CD1c-positive myeloid dendritic cell (primary cell): ENCODE data around the gene DNMT3A.

Experiments
- DNase-seq: peaks from one replicate; pipeline ENCODE4 v3.0.0-alpha.2; 2016; ENCODE audit errors: extremely low spot score

The DNMT3A gene

DNA sequence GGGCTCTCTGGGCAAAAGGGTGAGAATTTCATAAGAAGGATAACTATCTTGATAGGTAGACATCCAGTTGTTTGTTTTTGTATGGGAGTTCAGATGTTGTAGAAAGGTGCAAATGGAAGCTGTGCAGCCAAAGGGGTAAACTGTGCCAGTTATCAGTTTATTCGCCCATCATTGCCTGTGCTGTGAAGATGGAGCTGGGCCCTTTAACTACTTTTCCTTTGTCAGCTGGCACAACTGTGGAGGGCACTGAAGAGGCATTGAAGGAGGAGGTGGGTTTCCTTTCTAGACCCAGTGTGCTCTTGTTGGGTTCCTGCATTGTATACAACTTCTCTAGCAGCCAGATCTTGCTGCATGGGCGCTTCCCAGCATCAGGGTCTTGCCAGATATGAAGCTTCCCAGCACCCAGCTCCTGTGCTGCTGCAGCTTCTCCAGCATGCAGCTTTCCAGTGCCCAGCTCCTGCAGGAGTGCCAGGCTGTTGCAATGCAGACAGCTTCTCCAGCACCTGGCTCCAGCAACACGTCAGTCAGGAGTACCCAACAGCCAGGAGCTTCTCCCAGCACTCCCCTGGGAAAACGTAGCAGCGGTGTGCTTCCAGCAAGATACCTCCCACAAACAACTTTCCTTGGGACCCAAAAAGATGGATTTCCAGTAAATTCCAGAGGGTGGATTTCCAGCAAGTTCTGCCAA lies 15.3 kb downstream of the DNMT3A start:
- DNase-seq, result no peak

- no peak for DNase-seq
These were observed 16.7 kb downstream of the DNMT3A start for GRCh38 chr2:25324905-25325592.

- DNase-seq, result no peak
These were observed 17.5 kb downstream of the DNMT3A start for GRCh38 chr2:25324251-25324650.

DNA sequence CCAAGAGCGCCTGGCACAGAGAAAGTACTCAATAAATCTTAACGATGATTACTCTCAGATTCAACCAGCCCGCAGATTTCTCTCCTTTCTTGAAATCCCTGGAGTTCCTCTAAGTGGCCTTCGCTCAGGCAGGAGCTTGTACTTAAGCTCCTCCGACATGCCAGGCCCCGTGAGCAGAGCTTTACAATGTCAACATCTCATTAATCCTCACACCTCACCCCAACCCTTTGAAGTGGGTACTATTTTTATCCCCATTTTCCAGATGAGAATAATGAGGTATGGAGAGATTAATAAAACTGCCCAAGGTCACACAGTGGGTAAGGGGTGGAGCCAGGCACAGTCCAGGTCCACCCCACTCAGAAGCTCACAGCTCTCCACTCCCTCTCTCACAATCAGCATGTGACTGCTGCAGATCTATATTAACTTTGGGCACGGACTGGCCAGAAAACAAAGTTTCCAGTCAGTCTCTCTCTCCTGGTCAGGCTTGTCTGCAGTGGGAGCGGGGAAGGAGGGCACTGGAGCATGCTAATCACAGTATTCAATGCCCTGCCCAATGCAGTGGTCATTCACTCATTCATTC lies 18.0 kb downstream of the DNMT3A start:
- no peak for DNase-seq

DNA sequence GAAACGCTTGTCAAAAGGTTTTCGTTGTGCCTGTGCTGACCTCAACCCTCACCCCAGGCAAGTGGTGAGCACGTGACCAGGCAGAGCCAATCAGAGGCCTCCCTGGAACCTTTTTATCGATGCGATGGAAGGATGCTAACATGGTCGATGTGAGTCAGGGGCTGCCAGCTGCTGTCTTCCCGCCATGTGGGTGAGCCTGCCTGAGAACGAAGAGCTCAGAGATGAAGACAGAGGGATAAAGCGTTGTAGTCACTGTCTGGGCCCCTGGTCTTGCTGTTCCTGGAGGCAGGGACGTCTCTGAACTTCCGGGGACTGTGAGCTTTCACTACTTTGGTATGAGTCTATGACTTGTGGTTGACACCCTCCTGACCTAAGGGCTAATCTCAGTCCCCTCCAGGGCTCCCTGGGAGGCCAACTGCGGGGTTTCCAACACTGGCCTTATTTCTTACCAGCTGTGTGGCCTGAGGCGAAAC lies 18.6 kb downstream of the DNMT3A start:
- DNase-seq, result no peak

GRCh38 chr2:25322312-25322711 lies 19.4 kb downstream of the DNMT3A start:
- no peak for DNase-seq

DNA sequence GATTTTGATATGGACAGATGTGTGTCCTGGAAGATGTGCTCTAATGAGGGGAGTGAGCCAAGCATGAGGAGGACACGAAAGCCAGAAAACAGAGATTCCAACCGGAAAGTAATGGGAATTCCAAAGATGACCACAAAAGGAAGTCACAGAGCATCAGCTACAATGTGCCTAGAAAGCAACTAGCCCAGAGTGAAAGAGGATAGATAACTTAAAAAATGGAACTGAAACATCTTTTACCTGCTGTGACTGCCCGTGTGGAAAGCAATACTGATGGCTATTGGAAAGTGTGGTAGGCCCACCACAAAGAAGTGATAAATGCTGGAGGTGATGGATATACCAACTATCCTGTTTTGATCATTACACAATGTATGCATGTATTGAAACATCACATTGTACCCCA lies 21.6 kb downstream of the DNMT3A start:
- DNase-seq, result no peak

GRCh38 chr2:25316101-25316500 lies 25.6 kb downstream of the DNMT3A start:
- DNase-seq, result peak; percentile 79

DNA sequence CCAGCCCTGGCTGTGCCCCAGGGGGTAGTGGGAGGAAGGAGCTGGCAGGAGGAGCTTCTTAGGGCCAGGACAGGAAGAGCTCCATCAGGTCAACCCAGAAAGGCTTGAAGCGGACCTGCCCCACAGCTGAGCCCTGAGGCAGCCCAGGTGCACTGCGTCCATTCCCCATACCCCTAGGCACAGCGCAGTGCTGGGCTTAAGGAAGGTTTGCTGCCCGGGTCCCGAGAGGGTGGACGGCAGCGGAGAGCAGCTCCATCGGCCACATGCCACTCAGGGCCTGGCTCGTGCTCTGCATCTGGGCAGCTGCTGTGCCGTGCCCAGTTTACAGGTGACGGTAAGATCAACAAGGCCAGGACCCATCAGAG lies 26.4 kb downstream of the DNMT3A start:
- no peak for DNase-seq

- peak; percentile 65 for DNase-seq
These were observed 27.0 kb downstream of the DNMT3A start for GRCh38 chr2:25314514-25315315.

- no peak for DNase-seq
These were observed 27.8 kb downstream of the DNMT3A start for GRCh38 chr2:25313711-25314513.

DNA sequence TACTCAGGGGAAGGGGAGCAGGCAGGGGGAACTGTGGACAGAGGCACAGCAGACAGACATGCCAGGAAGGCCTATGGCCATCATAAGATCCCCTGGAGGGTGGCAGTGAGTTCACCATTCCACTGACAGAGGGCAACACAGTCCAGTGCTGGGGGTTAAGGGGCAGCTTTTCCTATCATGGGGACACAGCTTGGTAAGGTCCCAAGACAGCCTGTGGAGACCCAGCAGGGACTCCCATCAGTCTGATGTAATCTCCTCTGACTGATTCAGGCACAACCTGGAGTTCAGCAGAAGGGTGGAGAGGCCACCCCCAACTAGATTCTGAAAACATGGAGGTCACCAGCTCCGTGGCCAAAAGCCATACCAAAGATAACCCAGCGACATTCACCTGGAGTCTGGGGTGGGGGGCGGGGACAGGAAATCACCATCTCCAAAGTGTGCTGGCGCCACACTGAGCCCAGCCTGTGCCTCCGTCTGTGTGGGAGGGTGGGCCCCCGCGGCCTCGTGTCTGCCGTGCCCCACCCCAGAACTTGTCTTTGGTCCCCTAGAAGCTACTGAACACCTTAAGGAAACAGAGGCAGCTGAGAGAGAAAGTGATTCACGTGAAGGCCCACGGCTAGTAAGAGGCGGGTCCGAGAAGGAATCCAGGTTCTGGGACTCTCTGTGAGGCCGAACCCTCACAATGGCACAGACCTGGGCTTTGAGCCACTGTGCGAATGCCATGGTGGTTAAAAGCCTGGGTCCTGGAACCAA lies 28.6 kb downstream of the DNMT3A start:
- DNase-seq, result no peak

- DNase-seq, result no peak
These were observed 29.7 kb downstream of the DNMT3A start for GRCh38 chr2:25311865-25312575.

DNA sequence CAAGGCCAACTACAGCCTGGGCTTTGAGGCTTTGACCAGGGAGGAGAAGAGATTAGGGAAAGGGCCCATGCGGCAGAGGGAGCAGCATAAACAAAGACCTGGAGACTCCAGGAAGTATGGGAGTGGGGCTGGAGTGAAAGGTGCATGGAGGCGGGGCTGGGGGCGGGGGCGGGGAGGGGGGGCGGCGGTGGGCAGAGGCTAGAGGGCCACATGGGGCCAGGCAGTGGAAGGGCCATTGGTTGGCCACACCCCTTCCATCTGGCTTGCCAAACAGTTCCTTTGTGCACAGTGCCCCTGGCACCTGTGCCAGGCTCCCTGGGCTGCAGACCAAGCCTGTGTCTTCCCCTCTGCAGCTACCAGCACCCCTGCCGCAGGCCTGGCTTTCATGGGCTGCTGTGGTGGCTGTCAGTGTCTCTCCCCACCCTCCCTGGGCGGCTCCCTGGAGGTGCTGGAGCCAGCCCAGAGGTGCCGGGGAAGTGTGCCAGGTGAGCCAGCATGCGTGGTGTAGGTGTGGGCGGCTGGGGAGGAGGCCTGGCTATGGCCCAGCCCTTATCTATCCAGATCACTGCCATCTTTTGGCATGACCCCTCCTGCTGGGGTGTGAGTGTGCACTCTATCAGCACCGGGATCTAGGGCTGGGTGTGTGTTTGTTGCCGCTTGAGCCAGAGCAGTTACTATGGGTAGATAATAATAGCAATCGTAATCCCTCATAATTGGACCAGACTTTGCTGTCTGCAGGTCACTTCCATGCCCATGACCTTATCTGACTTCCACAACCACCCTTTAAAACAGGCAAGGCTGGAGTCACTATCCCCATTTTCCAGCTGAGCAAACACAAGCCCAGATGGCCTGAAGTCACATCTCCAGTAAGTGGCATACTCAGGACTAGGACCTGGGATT lies 30.5 kb downstream of the DNMT3A start:
- no peak for DNase-seq

DNA sequence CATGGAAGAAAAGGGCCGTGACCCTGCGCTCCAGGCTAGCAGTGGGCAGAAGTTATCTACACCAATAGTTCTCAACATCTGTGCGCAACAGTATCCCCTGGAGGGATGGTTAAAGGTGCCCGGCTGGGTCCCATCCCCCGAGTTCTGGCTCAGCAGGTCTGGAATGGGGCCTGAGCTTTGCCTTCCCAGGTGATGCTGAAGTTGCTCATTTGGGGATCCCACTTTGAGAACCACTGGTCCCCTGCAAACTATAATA lies 31.1 kb downstream of the DNMT3A start:
- no peak for DNase-seq

- DNase-seq, result peak; percentile 50
These were observed 32.3 kb downstream of the DNMT3A start for GRCh38 chr2:25309402-25309801.

GRCh38 chr2:25308599-25308998 lies 33.1 kb downstream of the DNMT3A start:
- no peak for DNase-seq

DNA sequence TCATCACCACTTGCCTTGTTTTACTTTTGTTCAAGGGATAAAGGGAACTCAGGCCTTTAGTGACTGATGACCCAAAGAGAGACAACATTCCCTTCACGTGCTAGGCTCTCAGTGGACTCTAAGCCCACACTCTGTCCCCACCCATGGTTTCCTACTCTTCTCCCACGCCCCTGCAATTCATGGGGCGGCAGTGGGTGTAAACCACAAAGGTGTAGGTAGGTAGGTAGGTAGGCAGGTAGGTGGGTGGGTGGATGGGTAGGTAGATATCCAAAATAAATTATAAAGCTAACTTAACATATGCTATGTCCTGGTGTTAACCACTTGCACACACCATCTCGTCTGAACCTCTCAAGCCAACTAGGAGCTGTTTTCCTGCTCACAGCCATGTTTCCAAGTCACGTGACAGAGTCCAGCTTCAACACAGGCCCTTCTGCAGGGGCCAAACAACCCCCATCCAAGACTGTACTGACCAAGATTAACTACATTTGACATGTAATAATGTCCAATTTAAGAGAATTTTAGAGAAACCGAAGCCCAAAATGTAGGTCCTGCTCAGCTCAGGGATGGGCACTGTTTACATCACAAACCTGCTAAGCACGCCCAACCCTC lies 33.7 kb downstream of the DNMT3A start:
- DNase-seq, result no peak

DNA sequence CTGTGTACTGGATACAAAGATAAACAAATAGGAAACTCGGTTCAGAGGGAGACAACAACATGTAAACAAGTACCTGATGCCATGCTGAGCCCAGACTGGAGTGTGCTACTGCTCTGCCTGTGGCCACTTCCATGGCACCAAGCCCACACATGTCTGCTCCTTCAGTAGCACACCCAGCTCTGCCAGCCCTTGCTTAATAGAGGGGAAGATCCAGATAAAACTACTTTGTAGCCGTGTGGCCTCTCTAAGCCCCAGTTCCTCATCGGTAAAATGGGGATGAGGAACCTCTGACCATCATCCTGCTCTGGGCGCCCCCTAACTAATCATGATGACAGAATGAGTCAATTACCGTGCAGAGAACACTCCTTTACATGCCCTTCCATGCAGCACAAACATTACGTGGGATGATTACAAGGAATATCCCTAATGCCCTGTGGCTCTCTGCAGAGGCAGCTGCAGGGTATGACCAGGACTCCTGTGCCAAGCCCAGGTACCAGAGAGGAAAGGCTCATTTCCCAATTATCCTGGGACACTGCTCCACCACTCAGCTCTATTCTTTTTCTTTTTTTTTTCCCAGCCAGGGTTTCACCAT lies 34.9 kb downstream of the DNMT3A start:
- DNase-seq, result peak; percentile 89
